Stomach smooth muscle (tissue), 2 donors: ENCODE measurements around the gene CCNY.

ENCODE experiments used
- H3K27ac ChIP-seq: one replicate; pipeline ENCODE4 v1.7.0; 2013; ENCODE audit warnings: mild to moderate bottlenecking, low read length, inconsistent platforms
- H3K27me3 ChIP-seq, 2 donors: one replicate each; pipeline ENCODE4 v1.7.0; 2013; ENCODE audit warnings: low read length in 2 of 2; ENCODE audit not compliant: insufficient read depth in 2 of 2, control insufficient read depth in 1 of 2
- H3K36me3 ChIP-seq, 2 donors: one replicate each; pipeline ENCODE4 v1.7.0; 2013; ENCODE audit warnings: low read length in 2 of 2; ENCODE audit not compliant: control insufficient read depth in 2 of 2, insufficient read depth in 2 of 2
- H3K4me1 ChIP-seq: one replicate; pipeline ENCODE4 v1.7.0; 2013; ENCODE audit warnings: low read length; ENCODE audit not compliant: control insufficient read depth, insufficient read depth
- H3K4me3 ChIP-seq, 2 donors: one replicate each; pipeline ENCODE4 v1.7.0; 2013; ENCODE audit warnings: low read length in 2 of 2
- H3K9ac ChIP-seq, 2 donors: one replicate each; pipeline ENCODE4 v1.7.0; 2013; ENCODE audit warnings: low read length in 2 of 2, mild to moderate bottlenecking in 1 of 2
- H3K9me3 ChIP-seq, 2 donors: one replicate each; pipeline ENCODE4 v1.7.0; 2013; ENCODE audit warnings: low read length in 2 of 2; ENCODE audit not compliant: control insufficient read depth in 2 of 2
- donor health status: healthy.
- donor health status: Pancreatic carcinoma.

Gene CCNY

DNA sequence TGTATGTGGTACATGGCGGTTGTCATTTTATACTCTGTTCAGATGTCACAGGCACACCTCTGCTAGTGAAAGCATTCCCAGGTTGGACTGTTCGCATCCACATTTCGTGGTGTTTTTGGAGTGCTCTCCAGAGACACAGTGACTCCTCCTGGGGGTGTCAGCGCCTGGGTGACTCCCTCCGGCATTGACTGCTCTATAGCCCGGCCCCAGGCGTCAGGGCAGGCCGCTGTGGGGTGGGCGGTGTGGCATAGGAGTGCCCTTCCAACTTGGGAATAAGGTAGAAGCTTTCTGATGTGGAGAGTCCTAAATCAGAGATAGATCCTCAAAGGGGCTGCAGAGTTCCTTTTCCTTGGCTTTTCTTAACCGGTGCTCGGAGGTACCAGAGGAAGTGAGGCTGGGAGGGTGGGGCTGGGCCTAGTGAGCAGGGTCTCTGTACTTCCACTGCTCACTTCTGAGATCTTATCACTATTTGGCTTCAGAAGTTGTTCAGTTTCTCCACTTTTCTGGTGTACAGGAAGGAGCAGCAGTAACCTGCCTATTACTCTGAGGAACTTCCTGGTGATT is 32.3 kb downstream of the CCNY start:
- Histone ChIP-seq H3K4me3 (no peak overlapping the region), H3K9me3 (no peaks in the 10 kb centered on the region), H3K27ac (peak overlapping the region; percentile 42), H3K36me3 (no peaks in the 10 kb centered on the region), H3K9ac (no peak overlapping the region), H3K4me1 (peaks cover 27% of the 10 kb centered on the region), H3K27me3 (no peaks in the 10 kb centered on the region)

DNA sequence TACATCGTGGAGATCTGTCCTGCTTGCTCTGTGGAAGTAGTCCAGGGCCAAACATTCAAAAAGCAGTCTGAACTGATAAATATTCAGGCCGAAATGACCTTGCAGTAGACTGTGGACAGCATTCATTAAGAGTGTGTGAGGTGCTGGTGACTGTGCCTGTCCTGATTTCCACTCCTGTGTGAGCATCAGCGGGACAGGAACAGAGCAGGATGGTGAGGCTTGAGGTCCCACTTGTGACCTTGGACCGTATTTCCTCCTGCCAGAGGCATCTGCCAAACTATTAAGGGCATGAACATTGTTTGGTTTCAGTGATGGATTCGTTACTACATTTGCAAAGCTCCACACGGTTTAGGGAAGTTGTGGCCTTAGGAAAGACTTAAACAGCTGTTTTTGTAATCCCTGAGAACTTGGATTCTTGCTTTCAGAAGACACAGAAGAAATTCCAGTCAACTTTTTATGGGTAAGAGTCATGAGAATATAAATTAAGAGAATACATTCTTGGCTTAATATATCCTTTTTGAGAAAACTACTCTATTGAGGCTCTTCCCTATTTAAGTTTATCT is 32.8 kb downstream of the CCNY start:
- Histone ChIP-seq H3K9me3 (no peaks in the 10 kb centered on the region), H3K4me3 (peak overlapping the region in 1 of 2 donors; percentile 40), H3K36me3 (no peaks in the 10 kb centered on the region), H3K27me3 (no peaks in the 10 kb centered on the region), H3K27ac (peak overlapping the region; percentile 42), H3K9ac (no peak overlapping the region), H3K4me1 (peaks cover 27% of the 10 kb centered on the region)

DNA sequence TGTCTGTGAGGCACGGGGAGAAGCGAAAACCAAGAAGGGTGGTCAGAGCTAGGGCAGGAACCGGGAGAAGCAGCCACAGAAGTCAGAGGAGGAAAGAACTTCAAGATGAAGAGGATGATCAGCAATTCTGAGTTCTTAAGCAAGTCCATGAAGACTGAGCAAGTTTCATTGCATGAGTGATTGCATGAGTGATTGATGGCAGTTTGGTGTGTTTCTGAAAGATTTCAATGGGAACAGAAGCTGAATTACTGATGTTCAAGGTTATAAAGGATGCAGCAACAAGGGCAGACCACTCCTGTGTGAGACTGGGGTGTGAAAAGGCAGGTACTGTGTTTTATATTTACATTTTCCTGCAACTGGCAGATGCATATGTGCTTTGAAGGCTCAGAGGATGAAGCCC is 35.4 kb downstream of the CCNY start:
- peaks cover 34% of the 10 kb centered on the region for H3K4me1 ChIP-seq
- H3K9ac ChIP-seq: no peak overlapping the region
- H3K27ac ChIP-seq: peak overlapping the region; percentile 60

DNA sequence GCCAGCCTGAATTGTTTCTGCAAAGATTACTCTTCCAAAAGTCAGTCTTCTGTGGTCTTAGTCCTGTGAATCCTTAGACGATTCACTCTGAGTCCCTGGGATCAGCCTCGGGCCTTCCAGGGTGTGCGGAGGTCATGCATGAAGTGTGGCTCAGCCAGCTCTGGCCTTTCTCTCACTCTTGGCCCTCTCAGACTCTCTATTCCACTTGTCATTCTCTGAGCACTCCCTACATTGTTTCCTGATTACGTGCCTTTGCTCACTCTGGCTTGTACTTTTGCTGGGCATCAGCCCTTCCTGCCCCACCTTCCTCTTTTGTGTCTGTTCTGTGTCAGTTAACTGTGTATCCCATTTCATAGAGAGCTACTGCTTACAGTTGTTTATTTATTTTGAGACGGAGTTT is 36.0 kb downstream of the CCNY start:
- no peaks in the 10 kb centered on the region for H3K27me3 ChIP-seq
- H3K27ac ChIP-seq: peak overlapping the region; percentile 60
- H3K9me3 ChIP-seq: no peaks in the 10 kb centered on the region
- H3K9ac ChIP-seq: no peak overlapping the region
- no peaks in the 10 kb centered on the region for H3K36me3 ChIP-seq
- H3K4me3 ChIP-seq: no peak overlapping the region
- peaks cover 36% of the 10 kb centered on the region for H3K4me1 ChIP-seq

More for the DNA sequence above, 35.4 kb downstream of the CCNY start:
- H3K27me3 ChIP-seq: no peaks in the 10 kb centered on the region
- no peak overlapping the region for H3K4me3 ChIP-seq
- H3K9me3 ChIP-seq: no peaks in the 10 kb centered on the region
- no peaks in the 10 kb centered on the region for H3K36me3 ChIP-seq

DNA sequence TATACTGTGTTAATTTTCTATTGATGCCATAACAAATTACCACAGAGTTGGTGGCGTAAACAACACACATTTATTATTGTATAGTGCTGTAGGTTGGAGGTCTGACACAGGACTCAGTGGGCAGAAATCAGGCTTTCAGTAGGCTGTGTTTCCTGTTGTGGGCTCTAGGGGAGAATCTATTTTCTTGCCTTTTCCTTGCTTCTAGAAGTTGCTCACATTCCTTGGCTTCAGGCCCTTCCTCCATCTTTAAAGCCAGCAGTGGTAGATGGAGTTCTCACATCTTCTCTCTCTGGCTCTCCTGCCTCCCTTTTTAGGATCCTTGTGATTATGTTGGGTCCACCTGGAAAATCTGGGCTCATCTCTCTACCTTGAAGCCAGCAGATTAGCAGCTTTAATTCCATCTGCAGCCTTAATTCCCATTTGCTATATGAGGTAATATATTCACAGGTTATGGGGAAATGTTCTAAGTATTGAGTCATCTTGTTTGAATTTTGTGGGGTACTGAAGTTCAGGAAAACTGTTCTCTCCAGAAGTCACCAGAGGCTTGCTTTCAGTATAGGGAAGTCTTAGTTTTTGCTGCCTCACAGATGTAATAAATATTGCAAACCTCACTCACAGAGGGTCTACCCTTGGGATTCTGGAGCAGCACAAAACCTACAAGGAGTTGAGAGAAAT is 38.9 kb downstream of the CCNY start:
- Histone ChIP-seq H3K9ac (no peak overlapping the region), H3K27me3 (no peaks in the 10 kb centered on the region), H3K9me3 (no peaks in the 10 kb centered on the region), H3K27ac (no peak overlapping the region), H3K4me1 (peaks cover 37% of the 10 kb centered on the region), H3K4me3 (no peak overlapping the region), H3K36me3 (no peaks in the 10 kb centered on the region)

DNA sequence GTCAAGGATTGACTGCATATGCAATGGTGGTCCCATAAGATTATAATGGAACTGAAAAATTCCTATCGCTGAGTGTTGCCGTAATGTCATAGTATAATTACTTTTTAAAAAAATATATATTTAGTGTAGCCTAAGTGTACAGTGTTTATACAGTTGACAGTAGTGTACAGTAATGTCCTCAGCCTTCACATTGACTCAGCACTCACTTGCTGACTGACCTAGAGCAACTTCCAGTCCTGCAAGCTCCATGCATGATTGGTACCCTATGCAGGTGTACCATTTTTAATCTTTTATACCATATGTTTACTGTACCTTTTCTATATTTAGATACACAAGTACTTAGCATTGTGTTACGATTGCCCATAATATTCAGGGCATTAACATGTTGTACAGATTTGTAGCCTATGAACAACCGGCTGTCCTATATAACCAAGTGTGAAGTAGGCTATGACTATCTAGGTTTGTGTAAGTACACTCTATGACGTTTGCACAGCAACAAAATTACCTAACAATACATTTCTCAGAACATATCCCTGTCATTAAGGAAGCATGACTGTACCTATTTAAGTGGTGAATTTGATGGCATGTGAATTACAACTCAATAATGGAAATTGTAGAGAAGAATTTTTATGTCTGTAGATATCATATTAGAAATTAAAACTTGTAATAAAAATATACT is 40.9 kb downstream of the CCNY start:
- Histone ChIP-seq H3K9me3 (no peaks in the 10 kb centered on the region), H3K27ac (no peak overlapping the region), H3K27me3 (no peaks in the 10 kb centered on the region), H3K9ac (no peak overlapping the region), H3K36me3 (no peaks in the 10 kb centered on the region), H3K4me1 (peaks cover 32% of the 10 kb centered on the region), H3K4me3 (no peak overlapping the region)

DNA sequence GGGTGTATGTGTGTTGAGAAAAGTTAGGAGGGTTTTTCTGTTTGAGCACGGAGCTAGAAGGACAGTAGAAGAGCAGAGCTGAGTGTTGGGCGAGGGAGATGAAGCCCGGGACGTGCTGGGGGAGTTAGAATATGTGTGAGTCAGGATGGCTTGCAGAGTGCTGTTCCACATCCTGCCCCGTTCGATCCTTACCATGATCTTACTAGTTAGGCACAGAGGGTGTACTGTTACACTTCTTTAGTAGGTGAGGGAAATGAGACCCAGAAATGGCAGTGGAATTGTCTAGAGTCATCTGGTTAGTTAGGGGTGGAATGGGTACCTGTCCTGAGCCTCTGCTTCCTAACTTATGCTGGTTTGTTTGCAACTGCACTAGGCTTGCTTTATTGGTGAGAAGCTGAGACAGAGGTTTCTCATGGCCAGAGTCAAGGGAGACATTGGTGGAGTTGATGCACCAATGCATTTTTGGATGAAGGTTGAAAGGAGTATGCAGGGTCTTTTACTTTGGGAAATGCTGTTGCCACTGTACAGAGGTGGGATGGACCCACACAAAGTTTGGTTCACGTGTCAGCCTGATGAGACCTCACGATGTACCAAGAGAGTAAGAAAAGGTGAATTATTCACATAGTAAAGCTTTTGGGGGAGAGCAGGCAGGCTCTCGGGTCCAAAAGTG is 42.4 kb downstream of the CCNY start:
- H3K9me3 ChIP-seq: no peaks in the 10 kb centered on the region
- H3K36me3 ChIP-seq: no peaks in the 10 kb centered on the region
- peaks cover 21% of the 10 kb centered on the region for H3K4me1 ChIP-seq
- no peaks in the 10 kb centered on the region for H3K27me3 ChIP-seq
- no peak overlapping the region for H3K4me3 ChIP-seq
- H3K9ac ChIP-seq: no peak overlapping the region
- no peak overlapping the region for H3K27ac ChIP-seq

DNA sequence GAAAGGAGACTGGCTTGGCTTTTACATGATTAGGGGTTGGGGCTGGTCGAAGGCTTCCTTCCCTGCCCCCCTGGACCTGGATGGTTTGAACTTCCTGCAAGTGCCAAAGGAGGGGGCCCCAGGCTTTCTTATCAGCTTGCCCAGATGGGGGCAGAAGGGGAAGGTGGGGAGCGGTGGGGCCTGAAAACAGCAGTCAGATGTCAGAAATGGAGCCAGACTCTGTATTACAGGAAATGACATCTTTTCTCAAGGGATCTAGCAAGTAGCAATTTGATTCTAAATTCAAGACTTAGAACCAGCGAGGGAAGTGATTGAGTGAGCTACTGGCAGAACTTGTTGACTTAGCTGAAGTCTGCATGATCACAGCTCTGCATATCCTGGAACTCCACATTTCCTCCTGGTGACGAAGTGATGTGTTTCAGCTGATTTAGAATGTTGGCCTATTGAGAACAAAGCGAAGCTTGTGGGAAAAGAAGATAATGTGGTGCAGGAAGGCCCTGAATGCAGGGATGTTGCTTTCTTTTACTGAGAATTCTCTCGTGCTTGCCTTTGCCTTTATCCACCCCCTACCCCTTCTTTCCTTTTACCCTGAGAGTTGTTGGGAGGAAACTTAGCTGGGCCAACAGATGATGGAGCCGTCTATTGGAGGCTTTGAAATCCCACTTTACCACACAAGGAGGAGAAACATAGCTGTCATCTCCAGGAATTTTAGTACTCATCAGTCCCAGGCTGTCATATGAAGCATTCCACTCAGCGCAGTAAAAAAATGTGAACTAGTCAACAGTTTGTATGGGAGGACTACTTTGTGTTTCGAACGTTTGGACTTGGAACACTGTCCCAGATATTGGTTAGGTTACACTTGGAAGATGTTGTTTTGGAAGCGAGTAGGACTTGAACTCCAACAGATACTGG is 43.2 kb downstream of the CCNY start:
- no peaks in the 10 kb centered on the region for H3K27me3 ChIP-seq
- H3K27ac ChIP-seq: peak overlapping the region; percentile 53
- H3K36me3 ChIP-seq: no peaks in the 10 kb centered on the region
- no peaks in the 10 kb centered on the region for H3K9me3 ChIP-seq
- no peak overlapping the region for H3K4me3 ChIP-seq
- peaks cover 21% of the 10 kb centered on the region for H3K4me1 ChIP-seq
- H3K9ac ChIP-seq: no peak overlapping the region

DNA sequence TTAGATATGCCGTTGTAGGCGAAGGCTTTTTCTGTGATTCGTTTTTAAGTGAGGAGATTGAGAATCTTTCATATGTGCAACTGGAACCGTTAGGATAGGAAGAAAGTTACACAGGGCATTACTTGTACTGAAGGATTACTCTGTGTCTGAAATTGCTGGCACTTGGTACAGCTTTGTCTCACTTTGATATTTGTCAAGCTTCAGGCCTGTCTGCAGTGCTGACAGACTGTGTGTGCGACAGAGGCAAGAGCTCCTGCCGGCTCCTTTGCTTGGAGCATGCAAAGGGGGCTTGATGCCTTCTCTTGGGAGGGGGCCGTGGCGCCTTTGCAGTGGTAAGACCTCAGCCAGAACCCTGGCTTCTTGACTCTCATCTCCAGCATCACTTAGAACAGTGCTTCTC is 45.8 kb downstream of the CCNY start:
- peaks cover 19% of the 10 kb centered on the region for H3K4me1 ChIP-seq
- H3K27ac ChIP-seq: no peak overlapping the region
- H3K27me3 ChIP-seq: no peaks in the 10 kb centered on the region
- H3K9ac ChIP-seq: no peak overlapping the region
- no peaks in the 10 kb centered on the region for H3K36me3 ChIP-seq
- no peak overlapping the region for H3K4me3 ChIP-seq
- no peaks in the 10 kb centered on the region for H3K9me3 ChIP-seq
